Endothelial cell of umbilical vein (primary cell): ENCODE results near the gene SLCO2A1. TPM values are rescaled to one million over a fixed set of nuclear protein-coding genes. Genes with fewer than 3 reads are reported as not detected.

Experiments
- BruUV-seq: library from RNA; stranded (reverse); fragments of 400-500 nt; replicated peaks from 2 replicates; lab custom pipeline; 2021; lab: Mats Ljungman, UMichigan
- CTCF ChIA-PET: fragments of 300-600, 350-600 bp; sonication (Branson Sonifier 250); formaldehyde crosslinking; loops from one replicate; lab custom pipeline; 2021; ENCODE audit warnings: antibody characterized with exemption, inconsistent platforms; lab: Charles Lee
- POLR2A ChIA-PET: fragments of 300-600, 350-600 bp; sonication (Branson Sonifier 250); formaldehyde crosslinking; loops from one replicate; lab custom pipeline; 2021; ENCODE audit warnings: antibody characterized with exemption, inconsistent platforms; lab: Charles Lee
- DNase-seq: peaks from one replicate; pipeline ENCODE4 v3.0.0-alpha.2; 2011; ENCODE audit warnings: low read depth, low spot score
- FAIRE-seq: peaks from 2 replicates; lab custom pipeline; 2011; peaks lifted over from hg19 to GRCh38; lab: Jason Lieb, UNC
- H2AFZ ChIP-seq: 2 replicates; pipeline ENCODE4 v1.6.0; 2012; ENCODE audit warnings: low read depth, low read length, control low read depth, inconsistent platforms
- H3K27ac ChIP-seq: 2 replicates; pipeline ENCODE4 v1.5.1; 2011; ENCODE audit warnings: low read depth, mild to moderate bottlenecking, control low read depth, low read length, moderate library complexity; ENCODE audit not compliant: insufficient read depth
- H3K27me3 ChIP-seq, 2 experiments: 2 replicates each; pipeline versions ENCODE4 v1.6.0 to v1.6.1; 2011; ENCODE audit warnings: low read length in 2 of 2, mixed read lengths in 1 of 2; ENCODE audit not compliant: control insufficient read depth in 2 of 2, insufficient read depth in 2 of 2
- H3K36me3 ChIP-seq, 2 experiments: 2 replicates in 1 of 2; 3 replicates in 1 of 2; pipeline ENCODE4 v1.5.1; 2011; ENCODE audit warnings: low read length in 2 of 2, mild to moderate bottlenecking in 1 of 2, moderate library complexity in 1 of 2; ENCODE audit not compliant: control insufficient read depth in 2 of 2, insufficient read depth in 2 of 2; ENCODE audit errors: extremely low read depth in 1 of 2
- H3K4me1 ChIP-seq: 3 replicates; pipeline ENCODE4 v1.5.1; 2011; ENCODE audit warnings: mild to moderate bottlenecking, low read length; ENCODE audit not compliant: control insufficient read depth, insufficient read depth; ENCODE audit errors: extremely low read depth
- H3K4me2 ChIP-seq: 2 replicates; pipeline ENCODE4 v1.6.1; 2011; ENCODE audit warnings: low read length, control low read depth, mixed read lengths; ENCODE audit not compliant: insufficient read depth
- H3K4me3 ChIP-seq, 3 experiments: fragments of 200-600 bp in 1 of 3; sonication (generic), shearing (Covaris generic) in 1 of 3; replicated peaks in 1 of 3; 2 replicates each; pipeline ENCODE4 v1.5.1; 2011 to 2016; ENCODE audit warnings: control low read depth in 3 of 3, low read length in 3 of 3, mild to moderate bottlenecking in 2 of 3, inconsistent platforms in 1 of 3, low read depth in 1 of 3, moderate library complexity in 1 of 3; ENCODE audit not compliant: insufficient read depth in 1 of 3
- H3K79me2 ChIP-seq: 2 replicates; pipeline ENCODE4 v1.6.0; 2012; ENCODE audit warnings: low read length, inconsistent platforms; ENCODE audit not compliant: control insufficient read depth, insufficient read depth
- H3K9ac ChIP-seq: replicated peaks from 2 replicates; pipeline ENCODE3; 2011; ENCODE audit warnings: low read length, control low read depth; ENCODE audit not compliant: insufficient read depth; ENCODE audit errors: extremely low read depth
- H3K9me1 ChIP-seq: replicated peaks from 3 replicates; pipeline ENCODE4 v1.6.0; 2011; ENCODE audit warnings: mild to moderate bottlenecking, low read length; ENCODE audit not compliant: control insufficient read depth, insufficient read depth; ENCODE audit errors: extremely low read depth
- H3K9me3 ChIP-seq: replicated peaks from 2 replicates; pipeline ENCODE4 v1.5.1; 2012; ENCODE audit warnings: low read length, inconsistent platforms; ENCODE audit not compliant: control insufficient read depth, insufficient read depth
- H4K20me1 ChIP-seq: replicated peaks from 2 replicates; pipeline ENCODE3; 2011; ENCODE audit warnings: mild to moderate bottlenecking, low read length; ENCODE audit not compliant: control insufficient read depth, insufficient read depth; ENCODE audit errors: extremely low read depth
- EZH2 ChIP-seq: IDR thresholded peaks from 2 replicates; pipeline ENCODE4 v1.6.1; 2012; ENCODE audit warnings: borderline replicate concordance, low read depth, mild to moderate bottlenecking, moderate library complexity, low read length, inconsistent platforms; ENCODE audit not compliant: severe bottlenecking
- FOS ChIP-seq: IDR thresholded peaks from 2 replicates; pipeline ENCODE4 v1.6.1; 2011; ENCODE audit warnings: mild to moderate bottlenecking, low read length, moderate library complexity, borderline replicate concordance; ENCODE audit not compliant: insufficient read depth
- GATA2 ChIP-seq: IDR thresholded peaks from 2 replicates; pipeline ENCODE4 v1.7.0; 2011; ENCODE audit warnings: low read depth, mild to moderate bottlenecking, moderate library complexity, mixed read lengths, low read length; ENCODE audit not compliant: insufficient read length, insufficient read depth
- JUN ChIP-seq: IDR thresholded peaks from 2 replicates; pipeline ENCODE4 v1.6.1; 2011; ENCODE audit warnings: borderline replicate concordance, low read depth; ENCODE audit not compliant: insufficient read length, insufficient read depth
- MAX ChIP-seq: IDR thresholded peaks from 2 replicates; pipeline ENCODE4 v1.6.1; 2011; ENCODE audit not compliant: insufficient read depth, insufficient read length
- MYC ChIP-seq: IDR thresholded peaks from one replicate; pipeline ENCODE4 v1.6.1; 2011; ENCODE audit warnings: mild to moderate bottlenecking, low read depth, low read length
- POLR2A ChIP-seq: IDR thresholded peaks from 2 replicates; pipeline ENCODE4 v1.6.1; 2012; ENCODE audit warnings: low read depth, mild to moderate bottlenecking, control low read depth, low read length
- POLR2AphosphoS5 ChIP-seq: IDR thresholded peaks from 2 replicates; pipeline ENCODE4 v1.6.1; 2012; ENCODE audit warnings: low read depth, mild to moderate bottlenecking, control low read depth, low read length, moderate library complexity; ENCODE audit not compliant: insufficient read depth
- dilution Hi-C: fragments of 300-500 bp; cut with MboI; formaldehyde crosslinking; loops from one replicate; pipeline ENCODE4 v1.15.0; 2019; ENCODE audit warnings: low sequenced_read_pairs; ENCODE audit not compliant: extremely low pct_ligation_motif_present
- intact Hi-C: fragments of 100-400 bp; cut with micrococcal nuclease; formaldehyde crosslinking; loops from one replicate; pipeline ENCODE4 v1.10.0; 2022
- polyA plus RNA-seq, 4 experiments: library from polyadenylated mRNA; depleted of rRNA in 3 of 4; stranded (reverse) in 3 of 4; unstranded in 1 of 4; fragments of >200 nt; gene quantifications; 2 replicates each; pipeline versions ENCODE4 v1.2.1 to v1.2.3, GENCODE V29; 2011 to 2012; ENCODE audit warnings: missing spikeins in 1 of 4
- total RNA-seq: library from RNA; stranded (reverse); gene quantifications from 2 replicates; pipeline ENCODE4 v1.2.3, GENCODE V29; 2021
- TF ChIP-seq, protein P1 (sequence below), 2 donors: IDR thresholded peaks; 1 replicate in 1 of 2; 2 replicates in 1 of 2; pipeline ENCODE4 v1.5.1; 2011; ENCODE audit warnings: low read length in 2 of 2, mild to moderate bottlenecking in 2 of 2, moderate library complexity in 2 of 2, control low read depth in 1 of 2, inconsistent platforms in 1 of 2, low read depth in 1 of 2; ENCODE audit not compliant: insufficient read depth in 1 of 2; ENCODE audit errors: extremely low read depth in 1 of 2

Gene SLCO2A1
- total and polyA plus RNA-seq, 2 donors (not counting 3 experiments of a cell fraction or from before 2014, with no cell fraction given) = 1.4 to 11.9 TPM

GRCh38 chr3:134028486-134029255, 1.1 kb downstream of the SLCO2A1 start:
- dilution Hi-C loops (no loop called here), intact Hi-C loops (loop anchor here (2.0 kb wide), 2 partner anchors 20 to 84 kb away; no protein-coding TSS in a partner anchor)
- TF ChIP-seq POLR2AphosphoS5 = no peak
- TF ChIP-seq MYC = no peak
- TF ChIP-seq EZH2 = no peak
- TF ChIP-seq GATA2 = no peak
- no peak for TF ChIP-seq POLR2A
- no peak for TF ChIP-seq FOS
- no peak for TF ChIP-seq JUN
- no peak for TF ChIP-seq MAX
- TF ChIP-seq, protein P1, sequence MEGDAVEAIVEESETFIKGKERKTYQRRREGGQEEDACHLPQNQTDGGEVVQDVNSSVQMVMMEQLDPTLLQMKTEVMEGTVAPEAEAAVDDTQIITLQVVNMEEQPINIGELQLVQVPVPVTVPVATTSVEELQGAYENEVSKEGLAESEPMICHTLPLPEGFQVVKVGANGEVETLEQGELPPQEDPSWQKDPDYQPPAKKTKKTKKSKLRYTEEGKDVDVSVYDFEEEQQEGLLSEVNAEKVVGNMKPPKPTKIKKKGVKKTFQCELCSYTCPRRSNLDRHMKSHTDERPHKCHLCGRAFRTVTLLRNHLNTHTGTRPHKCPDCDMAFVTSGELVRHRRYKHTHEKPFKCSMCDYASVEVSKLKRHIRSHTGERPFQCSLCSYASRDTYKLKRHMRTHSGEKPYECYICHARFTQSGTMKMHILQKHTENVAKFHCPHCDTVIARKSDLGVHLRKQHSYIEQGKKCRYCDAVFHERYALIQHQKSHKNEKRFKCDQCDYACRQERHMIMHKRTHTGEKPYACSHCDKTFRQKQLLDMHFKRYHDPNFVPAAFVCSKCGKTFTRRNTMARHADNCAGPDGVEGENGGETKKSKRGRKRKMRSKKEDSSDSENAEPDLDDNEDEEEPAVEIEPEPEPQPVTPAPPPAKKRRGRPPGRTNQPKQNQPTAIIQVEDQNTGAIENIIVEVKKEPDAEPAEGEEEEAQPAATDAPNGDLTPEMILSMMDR (IDR thresholded peaks at IDR 0.05; ENCODE audit: extremely low read depth in 1 of 2, insufficient read depth in 1 of 2, low read depth in 1 of 2, low read length in 2 of 2) = no peak
- Histone ChIP-seq H3K27me3 (peaks cover 0 to 5% of the 10 kb centered on the region in 2 experiments), H3K4me1 (peaks cover 18% of the 10 kb centered on the region), H3K4me3 (peak overlapping the region; percentile 8 to 66 (median 49)), H3K9me1 (no peaks in the 10 kb centered on the region), H3K9me3 (no peaks in the 10 kb centered on the region), H3K27ac (no peak overlapping the region), H3K4me2 (peak overlapping the region; percentile 58), H4K20me1 (no peaks in the 10 kb centered on the region), H3K79me2 (no peaks in the 10 kb centered on the region), H2AFZ (peak overlapping the region; percentile 88), H3K36me3 (no peaks in the 10 kb centered on the region), H3K9ac (peak overlapping the region; percentile 11)
- no TSS peak for BruUV-seq
- DNase-seq (peak; percentile 23), FAIRE-seq (peak; percentile 24)
- ChIA-PET CTCF (interaction anchor here (1.1 to 1.6 kb wide), 3 partner anchors 84 to 101 kb away, joined by 3 to 4 read pairs (median 3); no protein-coding TSS in a partner anchor), POLR2A (no interaction called here)
